Measurements from ENCODE around the gene PARP8. TPM values are rescaled to one million over a fixed set of nuclear protein-coding genes. Genes with fewer than 3 reads are reported as not detected.

The PARP8 gene
- total and polyA plus RNA-seq, 10 donors: 14.8 to 137 (median 95.9) TPM

DNA sequence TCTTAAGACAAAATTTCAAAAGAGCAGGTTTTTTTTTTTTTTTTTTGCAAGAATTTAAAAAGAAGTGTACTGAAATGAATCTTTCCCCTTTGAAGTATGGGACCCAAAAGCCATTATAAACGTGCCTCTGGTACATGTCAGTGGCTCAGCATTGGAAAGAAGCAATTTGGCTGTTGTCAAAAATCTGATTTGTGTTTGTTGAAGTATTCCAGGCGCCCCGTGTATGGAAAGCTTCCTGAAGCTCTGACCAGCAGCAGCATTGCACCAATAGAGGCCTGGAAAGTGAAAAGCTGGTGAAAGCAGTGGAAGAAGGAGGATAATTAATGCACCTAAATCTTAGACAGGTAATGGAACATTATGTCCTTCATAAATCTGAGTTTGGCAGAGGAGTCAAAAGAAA is 215.0 kb downstream of the PARP8 start:
- TF ChIP-seq POLR2AphosphoS5 (IDR thresholded peaks at IDR 0.05) (no peak), POLR2A (IDR thresholded peaks at IDR 0.05) (no peak)
- TF ChIP-seq, protein P1, sequence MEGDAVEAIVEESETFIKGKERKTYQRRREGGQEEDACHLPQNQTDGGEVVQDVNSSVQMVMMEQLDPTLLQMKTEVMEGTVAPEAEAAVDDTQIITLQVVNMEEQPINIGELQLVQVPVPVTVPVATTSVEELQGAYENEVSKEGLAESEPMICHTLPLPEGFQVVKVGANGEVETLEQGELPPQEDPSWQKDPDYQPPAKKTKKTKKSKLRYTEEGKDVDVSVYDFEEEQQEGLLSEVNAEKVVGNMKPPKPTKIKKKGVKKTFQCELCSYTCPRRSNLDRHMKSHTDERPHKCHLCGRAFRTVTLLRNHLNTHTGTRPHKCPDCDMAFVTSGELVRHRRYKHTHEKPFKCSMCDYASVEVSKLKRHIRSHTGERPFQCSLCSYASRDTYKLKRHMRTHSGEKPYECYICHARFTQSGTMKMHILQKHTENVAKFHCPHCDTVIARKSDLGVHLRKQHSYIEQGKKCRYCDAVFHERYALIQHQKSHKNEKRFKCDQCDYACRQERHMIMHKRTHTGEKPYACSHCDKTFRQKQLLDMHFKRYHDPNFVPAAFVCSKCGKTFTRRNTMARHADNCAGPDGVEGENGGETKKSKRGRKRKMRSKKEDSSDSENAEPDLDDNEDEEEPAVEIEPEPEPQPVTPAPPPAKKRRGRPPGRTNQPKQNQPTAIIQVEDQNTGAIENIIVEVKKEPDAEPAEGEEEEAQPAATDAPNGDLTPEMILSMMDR (IDR thresholded peaks at IDR 0.05 in 8 of 11, conservative IDR thresholded peaks at IDR 0.05 in 3 of 11): no peak
- Histone ChIP-seq H3K4me1 (no peaks in the 10 kb centered on the region), H3K4me3 (no peak overlapping the region), H3K27ac (no peak overlapping the region), H3K27me3 (replicated peaks in 1 of 7) (no peaks in the 10 kb centered on the region), H3K9me3 (no peaks in the 10 kb centered on the region), H3K36me3 (no peaks in the 10 kb centered on the region)
- no peak for DNase-seq
- 58 to 77% (median 62%) methylated on average over 3 of the region's 3 CpGs for WGBS, 5 donors
- intact Hi-C loops (cut with DNase I; ENCODE audit: low total_unique reads): no loop called here

GRCh38 chr5:50886657-50887345 is 220.4 kb downstream of the PARP8 start:
- Histone ChIP-seq H3K36me3 (no peaks in the 10 kb centered on the region), H3K4me1 (no peaks in the 10 kb centered on the region), H3K27ac (no peak overlapping the region), H3K4me3 (no peak overlapping the region), H3K9me3 (no peaks in the 10 kb centered on the region), H3K27me3 (replicated peaks in 1 of 7) (no peaks in the 10 kb centered on the region)
- intact Hi-C loops (cut with DNase I; ENCODE audit: low total_unique reads): no loop called here
- 28 to 39% (median 32%) methylated on average over 2 of the region's 2 CpGs for WGBS, 5 donors
- DNase-seq: no peak
- TF ChIP-seq POLR2A (IDR thresholded peaks at IDR 0.05) (no peak), POLR2AphosphoS5 (IDR thresholded peaks at IDR 0.05) (no peak)
- TF ChIP-seq, protein P1 (IDR thresholded peaks at IDR 0.05 in 8 of 11, conservative IDR thresholded peaks at IDR 0.05 in 3 of 11): no peak

GRCh38 chr5:50887889-50888633 is 221.6 kb downstream of the PARP8 start:
- 82 to 94% (median 86%) methylated on average over 3 of the region's 3 CpGs for WGBS, 5 donors
- no peaks in the 10 kb centered on the region for H3K36me3 ChIP-seq
- H3K9me3 ChIP-seq: no peaks in the 10 kb centered on the region
- no peaks in the 10 kb centered on the region for H3K4me1 ChIP-seq
- TF ChIP-seq POLR2A (IDR thresholded peaks at IDR 0.05): no peak
- TF ChIP-seq, protein P1 (IDR thresholded peaks at IDR 0.05 in 8 of 11, conservative IDR thresholded peaks at IDR 0.05 in 3 of 11): no peak
- TF ChIP-seq POLR2AphosphoS5 (IDR thresholded peaks at IDR 0.05): no peak
- no peaks in the 10 kb centered on the region for H3K27me3 ChIP-seq (replicated peaks in 1 of 7)
- H3K4me3 ChIP-seq: no peak overlapping the region
- no peak overlapping the region for H3K27ac ChIP-seq
- intact Hi-C loops (cut with DNase I; ENCODE audit: low total_unique reads): no loop called here
- no peak for DNase-seq

- TF ChIP-seq POLR2AphosphoS5 (IDR thresholded peaks at IDR 0.05) (no peak), POLR2A (IDR thresholded peaks at IDR 0.05) (no peak)
- TF ChIP-seq, protein P1 (IDR thresholded peaks at IDR 0.05 in 8 of 11, conservative IDR thresholded peaks at IDR 0.05 in 3 of 11): no peak
- WGBS, 5 donors: 82 to 90% (median 86%) methylated on average over 1 of the region's 1 CpG
- H3K27ac ChIP-seq: no peak overlapping the region
- H3K9me3 ChIP-seq: no peaks in the 10 kb centered on the region
- no peak for DNase-seq
- H3K4me3 ChIP-seq: no peak overlapping the region
- no peaks in the 10 kb centered on the region for H3K27me3 ChIP-seq (replicated peaks in 1 of 7)
- H3K4me1 ChIP-seq: no peaks in the 10 kb centered on the region
- intact Hi-C loops (cut with DNase I; ENCODE audit: low total_unique reads): no loop called here
- no peaks in the 10 kb centered on the region for H3K36me3 ChIP-seq
Measured at GRCh38 chr5:50888751-50889150, 222.3 kb downstream of the PARP8 start.

Data from spleen (tissue), 11 donors.